NCI-H524 (cell line): ENCODE results near the gene TLR4.

ENCODE experiments used
- DNase-seq, 2 experiments: peaks; one replicate each; lab custom pipeline; 2025; lab: John Stamatoyannopoulos, UW

Gene TLR4

DNA sequence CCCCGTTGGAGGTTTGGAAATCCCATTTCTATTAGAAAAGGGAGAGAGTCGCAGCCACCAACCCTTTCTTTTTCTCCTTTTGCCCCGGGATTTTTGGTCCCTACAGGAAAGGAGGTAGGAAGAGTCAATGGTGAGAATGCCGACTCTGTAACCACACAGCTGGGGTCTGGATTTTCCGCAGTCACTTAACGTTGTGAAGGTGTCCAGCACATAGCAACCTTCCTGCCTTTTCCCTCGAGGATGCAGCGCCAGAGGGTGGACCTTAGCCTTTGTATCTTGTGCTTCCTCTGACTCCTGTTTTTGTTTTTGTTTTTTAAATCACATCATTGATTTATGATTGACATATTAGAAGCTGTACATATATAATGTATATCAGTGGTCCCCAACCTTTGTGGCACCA lies 41.4 kb downstream of the TLR4 start:
- no peak for DNase-seq

DNA sequence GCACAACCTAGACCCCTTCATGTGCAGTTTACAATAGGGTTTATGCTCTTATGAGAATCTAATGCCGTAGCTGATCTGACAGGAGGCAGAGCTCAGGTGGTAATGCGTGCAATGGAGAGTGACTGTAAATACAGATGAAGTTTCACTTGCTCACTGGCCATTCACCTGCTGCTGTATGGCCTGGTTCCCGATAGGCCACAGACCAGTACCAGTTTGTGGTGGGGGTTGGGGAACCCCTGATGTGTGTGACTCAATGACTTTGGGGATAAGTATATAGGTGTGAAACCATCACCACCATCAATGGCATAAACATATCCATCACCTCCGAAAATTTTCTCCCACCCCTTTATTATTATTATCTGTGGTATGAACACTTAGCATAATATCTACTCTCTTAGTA lies 42.1 kb downstream of the TLR4 start:
- no peak for DNase-seq

GRCh38 chr9:117747386-117747970 lies 43.3 kb downstream of the TLR4 start:
- DNase-seq = no peak

DNA sequence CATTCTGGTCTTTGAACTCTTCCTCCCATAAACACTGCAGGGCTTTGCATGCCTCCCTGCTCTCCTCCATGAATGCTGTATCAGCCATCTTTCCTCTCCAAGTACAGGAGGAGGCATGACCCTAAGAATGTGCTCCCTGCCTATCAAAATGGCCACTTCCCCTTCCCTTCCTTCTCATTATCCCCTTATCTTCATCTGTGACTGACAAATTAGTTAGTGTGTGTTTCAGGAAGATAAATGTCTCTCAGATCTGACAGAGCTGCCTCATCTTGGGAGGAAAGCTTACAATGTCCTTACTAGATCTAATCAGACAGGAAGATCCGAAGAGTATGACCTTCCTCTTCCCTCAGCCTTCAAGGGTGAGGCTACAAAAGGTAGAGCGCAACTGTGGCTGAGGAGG lies 46.2 kb downstream of the TLR4 start:
- DNase-seq = no peak

DNA sequence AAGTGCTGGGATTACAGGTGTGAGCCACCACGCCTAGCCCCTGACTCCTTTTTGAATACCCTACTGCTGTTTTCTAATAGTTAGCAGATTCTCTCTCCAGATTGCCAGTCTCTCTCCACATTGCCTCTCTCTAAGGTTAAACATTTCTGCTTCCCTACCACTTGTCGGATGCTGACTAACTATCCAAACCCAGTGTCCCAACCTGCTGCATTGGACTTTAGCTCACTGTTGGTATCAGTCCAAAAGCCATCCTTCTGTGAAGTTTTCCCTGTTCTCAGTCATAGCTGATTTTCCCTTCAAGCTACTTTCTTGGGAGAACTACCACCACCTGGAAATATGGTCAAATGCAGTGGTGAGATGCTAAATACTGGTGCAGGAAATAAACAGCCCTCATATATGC lies 48.7 kb downstream of the TLR4 start:
- DNase-seq = no peak

DNA sequence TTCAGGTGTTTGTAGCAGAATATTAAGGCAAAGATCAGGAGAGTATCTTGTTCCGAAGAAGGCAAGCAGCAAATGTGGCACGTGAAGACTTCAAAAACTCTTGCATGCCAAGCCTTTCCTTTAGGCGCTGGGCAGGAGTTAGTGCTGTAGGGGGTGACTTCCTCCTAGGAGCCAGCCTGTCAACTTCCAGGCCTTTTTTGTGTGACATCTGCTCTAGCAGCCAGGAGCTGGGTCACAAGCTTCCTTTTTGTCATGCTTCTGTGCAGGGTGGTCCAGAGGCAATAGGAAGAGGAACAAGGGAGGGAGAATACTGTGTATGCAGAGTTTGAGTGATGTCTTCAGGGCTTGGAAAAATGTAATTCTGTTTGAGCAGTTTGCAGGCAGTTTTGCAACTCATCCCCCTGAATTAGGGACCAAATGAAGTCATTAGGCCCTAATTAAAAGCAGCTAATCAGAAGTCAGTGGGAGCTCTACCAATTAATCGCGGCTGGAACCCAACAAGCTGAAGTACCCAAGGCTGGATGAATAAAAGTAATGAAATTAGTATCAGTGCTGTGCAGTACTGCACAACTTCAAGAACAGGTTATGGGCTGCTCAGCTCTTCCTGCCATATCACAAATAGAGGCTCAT lies 53.5 kb downstream of the TLR4 start:
- DNase-seq = no peak

DNA sequence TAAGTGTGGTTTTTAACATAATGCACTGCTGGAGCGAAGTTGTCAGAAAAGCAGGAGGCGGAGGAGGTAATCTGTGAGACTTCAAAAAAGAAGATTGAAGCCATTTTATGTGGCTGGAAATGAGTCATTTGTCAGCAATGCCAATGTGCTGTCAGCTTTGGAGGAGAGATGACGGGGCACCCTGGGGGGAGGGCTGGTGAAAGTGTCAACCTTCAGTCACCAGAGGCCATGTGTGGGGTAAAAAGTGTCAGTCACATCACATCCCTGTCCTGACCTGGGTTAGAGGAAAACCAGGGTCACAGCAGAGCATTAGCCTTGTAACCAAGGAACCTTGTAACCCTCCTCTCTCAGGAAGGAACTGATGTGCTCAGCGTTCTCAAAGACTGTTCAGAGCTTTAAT lies 59.1 kb downstream of the TLR4 start:
- no peak for DNase-seq

DNA sequence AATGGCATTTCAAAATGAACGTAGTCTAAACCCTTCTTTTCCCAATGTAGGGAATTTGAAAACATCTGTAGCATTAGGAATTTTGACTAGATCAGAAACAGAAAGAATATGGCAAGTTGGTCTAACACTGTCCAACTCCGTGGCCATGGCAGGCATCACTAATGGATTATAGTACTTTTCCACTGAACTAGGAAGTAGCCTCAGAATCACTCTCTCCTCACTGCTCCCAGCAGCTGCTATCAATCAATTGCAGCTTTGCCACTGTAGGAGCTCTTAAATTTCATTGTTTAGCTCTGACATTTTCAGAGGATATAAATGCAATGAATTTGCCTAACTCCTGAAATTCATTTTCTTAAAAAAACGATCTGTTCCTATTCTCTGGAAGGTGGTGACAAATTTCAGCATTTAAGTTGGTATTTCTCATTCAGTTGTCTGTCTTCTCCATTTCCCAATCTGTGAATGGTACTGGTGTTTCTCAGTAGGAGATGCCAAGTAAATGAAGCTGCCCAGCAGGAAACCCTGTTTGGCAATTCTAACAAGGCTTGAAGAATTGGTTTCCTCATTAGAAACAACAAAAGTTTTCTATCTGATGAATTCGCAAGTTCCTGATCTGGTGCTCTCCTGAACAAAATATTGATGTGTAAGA lies 64.7 kb downstream of the TLR4 start:
- peak in 1 of 2 experiments; percentile 9 for DNase-seq

GRCh38 chr9:117771136-117771535 lies 66.9 kb downstream of the TLR4 start:
- no peak for DNase-seq

GRCh38 chr9:117772960-117773359 lies 68.8 kb downstream of the TLR4 start:
- no peak for DNase-seq
